Measurements from ENCODE around the gene SLC16A11.

DNA sequence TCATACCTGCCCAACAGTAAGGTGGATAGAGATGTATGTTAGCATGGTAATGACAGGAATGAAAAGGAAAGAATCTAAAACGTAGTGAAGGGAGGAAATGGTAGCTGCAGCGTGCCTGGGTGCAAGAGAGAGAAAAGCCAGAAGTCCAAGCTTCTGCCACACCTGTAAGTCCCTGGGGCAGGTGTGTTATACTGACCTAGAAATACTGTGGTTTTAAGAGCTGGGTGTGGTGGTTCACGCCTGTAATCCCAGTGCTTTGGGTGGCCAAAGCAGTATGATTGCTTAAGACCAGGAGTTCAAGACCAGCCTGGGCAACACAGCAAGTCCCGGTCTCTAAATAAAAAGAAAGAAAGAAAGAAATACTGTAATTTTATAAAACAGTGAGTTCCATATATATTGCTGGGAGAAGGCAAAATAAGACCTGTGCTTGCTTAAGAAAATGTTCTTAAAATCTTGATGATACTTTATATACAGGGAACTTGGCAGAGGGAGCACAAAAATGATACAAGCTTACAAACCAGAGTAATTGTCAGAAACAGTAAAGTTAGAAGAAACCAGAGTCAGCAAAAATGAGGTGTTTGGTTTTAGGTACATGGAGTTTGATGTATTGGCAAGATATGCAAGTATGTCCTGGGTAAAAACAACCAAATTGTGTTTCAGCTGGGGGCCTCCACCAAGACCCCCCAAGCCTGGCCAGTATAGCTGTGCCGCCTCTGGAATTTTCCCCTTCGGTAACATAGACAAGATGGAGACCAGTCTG is 41.4 kb downstream of the SLC16A11 start:
- TF ChIP-seq, protein P1, sequence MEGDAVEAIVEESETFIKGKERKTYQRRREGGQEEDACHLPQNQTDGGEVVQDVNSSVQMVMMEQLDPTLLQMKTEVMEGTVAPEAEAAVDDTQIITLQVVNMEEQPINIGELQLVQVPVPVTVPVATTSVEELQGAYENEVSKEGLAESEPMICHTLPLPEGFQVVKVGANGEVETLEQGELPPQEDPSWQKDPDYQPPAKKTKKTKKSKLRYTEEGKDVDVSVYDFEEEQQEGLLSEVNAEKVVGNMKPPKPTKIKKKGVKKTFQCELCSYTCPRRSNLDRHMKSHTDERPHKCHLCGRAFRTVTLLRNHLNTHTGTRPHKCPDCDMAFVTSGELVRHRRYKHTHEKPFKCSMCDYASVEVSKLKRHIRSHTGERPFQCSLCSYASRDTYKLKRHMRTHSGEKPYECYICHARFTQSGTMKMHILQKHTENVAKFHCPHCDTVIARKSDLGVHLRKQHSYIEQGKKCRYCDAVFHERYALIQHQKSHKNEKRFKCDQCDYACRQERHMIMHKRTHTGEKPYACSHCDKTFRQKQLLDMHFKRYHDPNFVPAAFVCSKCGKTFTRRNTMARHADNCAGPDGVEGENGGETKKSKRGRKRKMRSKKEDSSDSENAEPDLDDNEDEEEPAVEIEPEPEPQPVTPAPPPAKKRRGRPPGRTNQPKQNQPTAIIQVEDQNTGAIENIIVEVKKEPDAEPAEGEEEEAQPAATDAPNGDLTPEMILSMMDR (IDR thresholded peaks at IDR 0.05 in 8 of 11, conservative IDR thresholded peaks at IDR 0.05 in 3 of 11): no peak
- TF ChIP-seq POLR2A (IDR thresholded peaks at IDR 0.05): no peak
